Nephron (organoid): ENCODE data around the gene VPS13D.
A peak's percentile ranks its signal among the peaks of the same experiment; 100 is the strongest.

Source experiments
- H3K27ac Mint-ChIP-seq, 3 experiments: 2 replicates each; pipeline ENCODE4 v1.8.0; 2020; ENCODE audit warnings: mixed read lengths in 3 of 3, mild to moderate bottlenecking in 2 of 3, moderate library complexity in 1 of 3
- H3K27me3 Mint-ChIP-seq: 2 replicates; pipeline ENCODE4 v1.8.0; 2021; ENCODE audit warnings: low read depth, mild to moderate bottlenecking, moderate library complexity, mixed read lengths
- H3K36me3 Mint-ChIP-seq: 2 replicates; pipeline ENCODE4 v1.8.0; 2020; ENCODE audit warnings: low read depth, mixed read lengths
- H3K4me1 Mint-ChIP-seq: 2 replicates; pipeline ENCODE4 v1.8.0; 2020; ENCODE audit warnings: mixed read lengths
- H3K4me3 Mint-ChIP-seq, 3 experiments: 2 replicates each; pipeline ENCODE4 v1.8.0; 2020; ENCODE audit warnings: mild to moderate bottlenecking in 3 of 3, mixed read lengths in 3 of 3, moderate library complexity in 2 of 3
- H3K9me3 Mint-ChIP-seq: 2 replicates; pipeline ENCODE4 v1.8.0; 2020; ENCODE audit warnings: mixed read lengths
- TF ChIP-seq, protein P1 (sequence below), 3 experiments: fragments of 200-600 bp; sonication (generic); IDR thresholded peaks; one replicate each; pipeline ENCODE4 v1.5.0; 2021; ENCODE audit warnings: antibody characterized with exemption in 3 of 3; ENCODE audit not compliant: unreplicated experiment in 3 of 3

Gene VPS13D

DNA sequence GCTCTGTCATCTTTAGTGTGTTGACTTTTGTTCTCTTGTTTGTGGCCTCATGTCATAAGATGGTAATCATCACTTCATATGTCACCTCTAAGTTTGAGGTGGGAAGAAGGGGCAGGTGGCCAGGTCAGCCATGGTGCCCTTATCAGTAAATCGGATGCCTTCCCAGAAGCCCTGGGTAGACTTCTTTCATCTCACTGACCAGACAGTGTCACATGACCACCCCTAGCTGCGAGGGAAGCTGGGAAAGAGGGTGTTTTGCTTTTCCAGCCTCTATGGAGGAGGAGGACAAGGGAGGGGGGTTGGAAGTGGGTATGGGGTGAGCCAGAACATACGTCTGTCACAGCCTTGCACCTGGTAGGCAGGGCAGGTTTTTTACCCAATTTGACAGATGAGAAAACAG, 34.4 kb upstream of the VPS13D start:
- Mint-ChIP-seq H3K27ac (no peak overlapping the region), H3K9me3 (no peaks in the 10 kb centered on the region), H3K36me3 (no peaks in the 10 kb centered on the region), H3K4me1 (peaks cover 7% of the 10 kb centered on the region), H3K27me3 (peaks cover 7% of the 10 kb centered on the region), H3K4me3 (no peak overlapping the region)
- TF ChIP-seq, protein P1, sequence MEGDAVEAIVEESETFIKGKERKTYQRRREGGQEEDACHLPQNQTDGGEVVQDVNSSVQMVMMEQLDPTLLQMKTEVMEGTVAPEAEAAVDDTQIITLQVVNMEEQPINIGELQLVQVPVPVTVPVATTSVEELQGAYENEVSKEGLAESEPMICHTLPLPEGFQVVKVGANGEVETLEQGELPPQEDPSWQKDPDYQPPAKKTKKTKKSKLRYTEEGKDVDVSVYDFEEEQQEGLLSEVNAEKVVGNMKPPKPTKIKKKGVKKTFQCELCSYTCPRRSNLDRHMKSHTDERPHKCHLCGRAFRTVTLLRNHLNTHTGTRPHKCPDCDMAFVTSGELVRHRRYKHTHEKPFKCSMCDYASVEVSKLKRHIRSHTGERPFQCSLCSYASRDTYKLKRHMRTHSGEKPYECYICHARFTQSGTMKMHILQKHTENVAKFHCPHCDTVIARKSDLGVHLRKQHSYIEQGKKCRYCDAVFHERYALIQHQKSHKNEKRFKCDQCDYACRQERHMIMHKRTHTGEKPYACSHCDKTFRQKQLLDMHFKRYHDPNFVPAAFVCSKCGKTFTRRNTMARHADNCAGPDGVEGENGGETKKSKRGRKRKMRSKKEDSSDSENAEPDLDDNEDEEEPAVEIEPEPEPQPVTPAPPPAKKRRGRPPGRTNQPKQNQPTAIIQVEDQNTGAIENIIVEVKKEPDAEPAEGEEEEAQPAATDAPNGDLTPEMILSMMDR (IDR thresholded peaks at IDR 0.05; ENCODE audit: unreplicated experiment in 3 of 3), result no peak

DNA sequence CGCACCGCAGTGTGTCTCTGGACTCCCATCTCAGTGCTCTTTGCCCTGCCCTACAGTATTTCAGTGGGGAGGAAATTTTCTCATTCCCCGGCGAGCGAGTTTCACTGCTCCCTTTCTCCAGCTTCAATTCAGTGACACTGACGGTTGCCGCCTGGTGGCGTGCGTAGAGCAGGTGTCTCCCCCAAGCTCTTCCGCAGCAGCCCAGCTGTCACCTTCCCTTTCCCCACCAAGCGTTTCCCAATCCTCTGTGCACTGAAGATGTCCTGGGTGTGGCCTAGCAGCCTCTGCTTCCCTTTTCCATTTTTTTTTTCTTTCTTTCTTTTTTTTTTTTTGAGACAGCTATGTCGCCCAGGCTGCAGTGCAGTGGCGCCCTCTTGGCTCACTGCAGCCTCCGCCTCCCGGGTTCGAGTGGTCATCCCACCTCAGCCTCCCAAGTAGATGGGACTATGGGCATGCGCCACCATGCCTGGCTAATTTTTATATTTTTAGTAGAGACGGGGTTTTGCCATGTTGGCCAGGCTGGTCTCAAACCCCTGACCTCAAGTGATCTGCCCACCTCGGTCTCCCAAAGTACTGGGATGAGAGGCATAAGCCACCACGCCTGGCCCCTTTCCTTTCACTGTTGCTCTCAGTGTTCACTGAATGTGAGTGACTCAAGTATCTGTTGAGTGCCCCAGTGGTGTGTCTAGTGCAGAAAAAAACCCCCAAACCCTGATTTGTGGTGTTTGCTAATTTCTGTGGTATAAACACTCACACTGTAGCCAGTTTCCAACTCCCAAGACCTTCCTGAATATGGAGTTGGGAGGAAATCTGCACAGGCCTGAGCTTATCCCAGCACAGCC, 33.0 kb upstream of the VPS13D start:
- Mint-ChIP-seq H3K36me3 (no peaks in the 10 kb centered on the region), H3K9me3 (no peaks in the 10 kb centered on the region), H3K4me1 (peaks cover 7% of the 10 kb centered on the region), H3K4me3 (no peak overlapping the region), H3K27ac (no peak overlapping the region), H3K27me3 (peaks cover 7% of the 10 kb centered on the region)
- TF ChIP-seq, protein P1 (IDR thresholded peaks at IDR 0.05; ENCODE audit: unreplicated experiment in 3 of 3), result peak in 1 of 3 experiments; percentile 24

DNA sequence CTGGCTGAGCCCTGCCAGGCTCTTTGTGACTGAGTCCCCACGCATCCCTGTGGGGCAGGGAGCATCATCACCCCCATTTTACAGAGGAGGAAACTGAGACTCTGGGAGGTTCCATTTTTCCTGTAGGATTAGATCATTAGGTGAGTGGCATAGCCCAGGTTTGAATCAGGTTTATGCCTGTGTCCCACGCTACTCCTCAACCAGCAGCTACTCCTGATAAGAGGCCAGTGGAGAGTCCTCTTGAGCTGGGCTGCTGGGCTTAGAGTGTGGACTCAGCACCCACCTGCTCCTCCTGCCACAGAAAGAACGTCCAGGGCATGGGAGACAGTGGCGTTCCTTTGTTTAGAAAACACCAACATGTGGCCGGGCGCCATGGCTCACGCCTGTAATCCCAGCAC, 32.3 kb upstream of the VPS13D start:
- H3K27me3 Mint-ChIP-seq, result peaks cover 7% of the 10 kb centered on the region
- no peak overlapping the region for H3K4me3 Mint-ChIP-seq
- no peaks in the 10 kb centered on the region for H3K9me3 Mint-ChIP-seq
- no peaks in the 10 kb centered on the region for H3K36me3 Mint-ChIP-seq
- no peak overlapping the region for H3K27ac Mint-ChIP-seq
- H3K4me1 Mint-ChIP-seq, result peaks cover 7% of the 10 kb centered on the region
- TF ChIP-seq, protein P1 (IDR thresholded peaks at IDR 0.05; ENCODE audit: unreplicated experiment in 3 of 3), result no peak

DNA sequence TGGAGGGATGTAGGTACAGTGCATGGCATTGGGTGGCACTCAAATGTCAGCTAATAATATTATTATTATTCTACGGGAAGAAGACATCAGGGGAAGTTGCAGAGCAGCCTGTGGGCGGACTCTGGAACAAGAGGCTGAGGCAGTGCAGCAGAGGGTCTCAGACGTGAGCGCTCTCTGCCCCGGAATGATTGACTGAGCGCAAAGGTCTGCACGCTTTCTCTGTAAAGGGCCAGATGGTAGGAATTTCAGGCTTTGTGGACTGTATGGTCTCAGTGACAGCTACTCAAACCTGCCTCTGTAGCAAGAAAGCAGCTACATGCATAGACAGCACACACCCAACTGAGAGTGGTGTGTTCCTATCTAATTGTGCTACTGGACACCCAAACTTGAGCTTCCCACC, 29.6 kb upstream of the VPS13D start:
- no peaks in the 10 kb centered on the region for H3K9me3 Mint-ChIP-seq

DNA sequence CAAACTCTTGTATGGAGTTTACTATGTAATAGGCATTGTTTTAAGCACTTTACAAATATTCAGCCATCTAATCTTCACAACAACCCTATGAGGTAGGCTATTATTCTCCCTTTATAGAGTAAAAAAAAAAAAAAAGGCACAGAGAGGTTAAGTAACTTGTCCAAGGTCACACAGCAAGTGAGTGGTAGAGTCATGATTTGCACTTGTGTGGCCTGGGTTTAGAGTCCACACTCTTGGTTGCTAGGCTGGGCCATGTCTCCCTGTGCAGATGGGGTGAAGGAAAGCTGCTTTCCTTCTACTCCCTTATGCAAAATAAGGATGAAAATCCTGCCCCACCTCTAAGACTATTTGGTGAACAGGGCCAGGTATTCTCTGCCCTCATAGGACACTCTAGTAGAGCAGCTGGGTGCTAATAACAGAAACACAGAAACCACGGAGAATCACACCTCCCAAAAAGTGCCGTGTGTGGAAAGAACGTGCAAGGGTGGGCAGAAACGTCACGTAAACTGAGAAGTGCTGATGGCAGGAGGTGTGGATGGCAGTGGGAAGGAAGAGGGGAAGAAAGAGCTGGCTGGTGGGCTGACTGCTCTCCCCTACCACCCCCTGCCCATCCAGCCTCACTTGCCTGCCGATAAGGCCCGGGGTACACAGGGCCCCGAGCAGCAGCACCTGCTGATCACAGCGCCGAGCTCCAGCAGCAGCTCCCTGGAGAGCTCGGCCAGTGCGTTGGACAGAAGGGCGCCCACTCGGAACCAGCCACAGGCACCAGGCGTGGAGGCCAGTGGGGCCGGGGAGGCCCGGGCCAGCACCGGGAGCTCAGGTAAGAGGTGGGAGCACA, 28.3 kb upstream of the VPS13D start:
- peaks cover 7% of the 10 kb centered on the region for H3K4me1 Mint-ChIP-seq
- TF ChIP-seq, protein P1 (IDR thresholded peaks at IDR 0.05; ENCODE audit: unreplicated experiment in 3 of 3), result no peak
- no peaks in the 10 kb centered on the region for H3K36me3 Mint-ChIP-seq
- H3K4me3 Mint-ChIP-seq, result no peak overlapping the region
- H3K27me3 Mint-ChIP-seq, result peaks cover 7% of the 10 kb centered on the region
- H3K27ac Mint-ChIP-seq, result no peak overlapping the region
- H3K9me3 Mint-ChIP-seq, result no peaks in the 10 kb centered on the region

More for the DNA sequence above, 29.6 kb upstream of the VPS13D start:
- Mint-ChIP-seq H3K4me1 (peaks cover 7% of the 10 kb centered on the region), H3K27me3 (peaks cover 7% of the 10 kb centered on the region), H3K27ac (no peak overlapping the region), H3K4me3 (no peak overlapping the region), H3K36me3 (no peaks in the 10 kb centered on the region)
- TF ChIP-seq, protein P1 (IDR thresholded peaks at IDR 0.05; ENCODE audit: unreplicated experiment in 3 of 3), result no peak
